ENCODE data around the gene PTPRB. TPM values are rescaled to one million over a fixed set of nuclear protein-coding genes. Genes with fewer than 3 reads are reported as not detected.

Gene PTPRB
- total and polyA plus RNA-seq, 12 donors: 13.6 to 49.0 (median 36.8) TPM

DNA sequence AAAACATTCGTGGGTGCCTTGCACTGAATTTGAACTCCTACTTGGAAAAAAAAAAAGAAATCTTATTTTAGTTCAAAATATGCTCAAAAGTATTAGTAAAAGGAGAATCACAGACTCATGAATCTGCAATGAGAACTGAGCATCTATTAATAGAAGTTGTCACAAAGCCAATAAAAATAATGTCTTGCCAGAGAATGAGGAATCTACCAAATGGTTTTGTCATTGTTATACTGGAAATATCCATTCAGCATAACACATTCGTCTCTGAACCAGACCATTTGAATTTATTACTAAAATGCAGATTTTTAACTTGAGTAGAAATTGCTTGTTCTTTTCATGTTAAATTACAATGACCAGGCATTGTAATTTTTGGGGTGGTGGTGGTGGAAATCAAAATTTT is 11.6 kb upstream of the PTPRB start:
- Histone ChIP-seq H3K27me3 (no peaks in the 10 kb centered on the region), H3K36me3 (no peaks in the 10 kb centered on the region), H3K4me3 (no peak overlapping the region), H3K27ac (peak overlapping the region in 6 of 10 donors; percentile 21 to 85 (median 45)), H3K9me3 (no peaks in the 10 kb centered on the region), H3K4me1 (peaks cover 6 to 60% (median 43%) of the 10 kb centered on the region in 9 donors)
- peak in 5 of 8 donors; percentile 35 to 67 (median 51) for ATAC-seq
- DNase-seq: no peak
- intact Hi-C loops (cut with DNase I): loop anchor here in 3 of 10 donors (5.0 to 10.0 kb wide), 4 partner anchors 37 to 73 kb away; no protein-coding TSS in a partner anchor
- TF ChIP-seq, protein P1, sequence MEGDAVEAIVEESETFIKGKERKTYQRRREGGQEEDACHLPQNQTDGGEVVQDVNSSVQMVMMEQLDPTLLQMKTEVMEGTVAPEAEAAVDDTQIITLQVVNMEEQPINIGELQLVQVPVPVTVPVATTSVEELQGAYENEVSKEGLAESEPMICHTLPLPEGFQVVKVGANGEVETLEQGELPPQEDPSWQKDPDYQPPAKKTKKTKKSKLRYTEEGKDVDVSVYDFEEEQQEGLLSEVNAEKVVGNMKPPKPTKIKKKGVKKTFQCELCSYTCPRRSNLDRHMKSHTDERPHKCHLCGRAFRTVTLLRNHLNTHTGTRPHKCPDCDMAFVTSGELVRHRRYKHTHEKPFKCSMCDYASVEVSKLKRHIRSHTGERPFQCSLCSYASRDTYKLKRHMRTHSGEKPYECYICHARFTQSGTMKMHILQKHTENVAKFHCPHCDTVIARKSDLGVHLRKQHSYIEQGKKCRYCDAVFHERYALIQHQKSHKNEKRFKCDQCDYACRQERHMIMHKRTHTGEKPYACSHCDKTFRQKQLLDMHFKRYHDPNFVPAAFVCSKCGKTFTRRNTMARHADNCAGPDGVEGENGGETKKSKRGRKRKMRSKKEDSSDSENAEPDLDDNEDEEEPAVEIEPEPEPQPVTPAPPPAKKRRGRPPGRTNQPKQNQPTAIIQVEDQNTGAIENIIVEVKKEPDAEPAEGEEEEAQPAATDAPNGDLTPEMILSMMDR (IDR thresholded peaks at IDR 0.05): no peak
- WGBS, 2 donors: 38 to 45% methylated on average over 2 of the region's 2 CpGs

DNA sequence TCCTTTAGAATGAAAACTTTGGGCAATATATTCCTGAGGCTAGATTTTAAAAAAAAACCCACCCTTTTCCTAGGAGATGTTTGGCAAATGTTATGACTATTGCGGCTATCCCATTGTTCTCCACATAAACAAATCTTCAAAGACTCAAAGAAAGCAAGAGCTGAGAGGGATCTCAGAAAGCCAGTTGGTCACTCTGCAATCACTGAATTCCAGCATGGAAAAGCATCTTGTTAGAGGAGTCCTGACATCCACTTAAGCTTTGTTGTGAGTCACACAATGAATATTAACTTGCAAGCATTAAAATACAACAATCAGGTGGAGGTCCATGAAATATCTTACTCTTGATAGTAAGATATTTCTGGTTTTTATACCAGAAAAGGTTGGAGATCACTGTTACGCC is 11.0 kb upstream of the PTPRB start:
- peak overlapping the region in 6 of 10 donors; percentile 21 to 85 (median 45) for H3K27ac ChIP-seq
- H3K9me3 ChIP-seq: no peaks in the 10 kb centered on the region
- H3K4me1 ChIP-seq: peaks cover 6 to 60% (median 43%) of the 10 kb centered on the region in 9 donors
- H3K4me3 ChIP-seq: no peak overlapping the region
- ATAC-seq (no peak), DNase-seq (no peak)
- intact Hi-C loops (cut with DNase I): loop anchor here in 3 of 10 donors (5.0 to 10.0 kb wide), 4 partner anchors 36 to 74 kb away; no protein-coding TSS in a partner anchor
- no peaks in the 10 kb centered on the region for H3K27me3 ChIP-seq
- TF ChIP-seq, protein P1 (IDR thresholded peaks at IDR 0.05): no peak
- no peaks in the 10 kb centered on the region for H3K36me3 ChIP-seq
- WGBS, 2 donors: 75 to 78% methylated on average over 2 of the region's 2 CpGs

DNA sequence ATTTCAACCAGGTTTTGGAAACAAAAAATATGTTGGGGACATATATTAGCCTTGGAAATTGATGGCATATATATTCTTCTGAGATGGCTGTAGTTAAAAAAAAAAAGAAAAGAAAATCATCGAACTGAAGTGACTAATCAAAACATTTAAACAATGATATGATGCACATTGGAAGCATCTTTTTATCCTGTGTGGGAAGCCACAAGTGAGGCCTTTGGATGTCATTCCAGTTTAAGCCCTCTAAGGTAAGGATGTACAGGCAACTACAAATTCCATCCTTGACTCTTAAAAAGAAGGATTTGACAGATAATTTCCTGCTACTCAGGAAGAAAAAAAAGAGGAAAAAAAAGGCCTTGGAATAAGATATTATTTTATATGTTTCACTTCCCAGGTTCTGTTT is 9.6 kb upstream of the PTPRB start:
- Histone ChIP-seq H3K27me3 (no peaks in the 10 kb centered on the region), H3K36me3 (no peaks in the 10 kb centered on the region), H3K9me3 (no peaks in the 10 kb centered on the region), H3K4me3 (no peak overlapping the region), H3K27ac (peak overlapping the region in 5 of 10 donors; percentile 44 to 85 (median 74)), H3K4me1 (peaks cover 6 to 59% (median 43%) of the 10 kb centered on the region in 9 donors)
- intact Hi-C loops (cut with DNase I): loop anchor here in 3 of 10 donors (5.0 to 10.0 kb wide), 4 partner anchors 35 to 75 kb away; no protein-coding TSS in a partner anchor
- TF ChIP-seq, protein P1 (IDR thresholded peaks at IDR 0.05): no peak
- DNase-seq (no peak), ATAC-seq (no peak)
- 50 to 61% methylated on average over 1 of the region's 1 CpG for WGBS, 2 donors

- Histone ChIP-seq H3K4me3 (peak overlapping the region in 2 of 10 donors; percentile 16 to 19), H3K9me3 (no peaks in the 10 kb centered on the region), H3K27ac (peak overlapping the region; percentile 0 to 85 (median 56)), H3K4me1 (peaks cover 6 to 67% (median 43%) of the 10 kb centered on the region in 9 donors), H3K36me3 (no peaks in the 10 kb centered on the region), H3K27me3 (no peaks in the 10 kb centered on the region)
- intact Hi-C loops (cut with DNase I): loop anchor here in 3 of 10 donors (5.0 to 10.0 kb wide), 4 partner anchors 33 to 77 kb away; no protein-coding TSS in a partner anchor
- WGBS, 2 donors: 26 to 27% methylated on average over 10 of the region's 10 CpGs
- DNase-seq (peak; percentile 41 to 67), ATAC-seq (peak; percentile 84 to 96 (median 95))
- TF ChIP-seq, protein P1 (IDR thresholded peaks at IDR 0.05): no peak
These were observed 8.5 kb upstream of the PTPRB start for GRCh38 chr12:70645494-70646317.
